OCI-LY7 (cell line): ENCODE measurements around the gene GMPS. TPM values are rescaled to one million over a fixed set of nuclear protein-coding genes. Genes with fewer than 3 reads are reported as not detected.
"Not testable (repeated sequence)": the region's sequence is repeated elsewhere in the genome, so short reads cannot be mapped to it uniquely, and the experiment has no call there.

Experiments used
- BruUV-seq: library from RNA; stranded (reverse); fragments of 400-500 nt; replicated peaks from 2 replicates; lab custom pipeline; 2021; lab: Mats Ljungman, UMichigan
- CTCF ChIA-PET: fragments of 300-600 bp; sonication (Branson Sonifier 250); formaldehyde crosslinking; loops from one replicate; lab custom pipeline; 2022; ENCODE audit warnings: antibody characterized with exemption; ENCODE audit not compliant: unreplicated experiment; lab: Charles Lee
- POLR2A ChIA-PET: fragments of 300-600 bp; sonication (Branson Sonifier 250); formaldehyde crosslinking; loops from one replicate; lab custom pipeline; 2022; ENCODE audit warnings: antibody characterized with exemption; lab: Charles Lee
- DNase-seq: peaks from one replicate; pipeline ENCODE4 v3.0.0-alpha.2; 2015; ENCODE audit warnings: low spot score
- H2AFZ ChIP-seq: fragments of 200-600 bp; sonication (generic), shearing (Covaris generic); 2 replicates; pipeline ENCODE4 v1.6.1; 2014; ENCODE audit warnings: mild to moderate bottlenecking, antibody characterized with exemption, low read length, moderate library complexity
- H3K27ac ChIP-seq: fragments of 200-600 bp; sonication (generic); 2 replicates; pipeline ENCODE4 v1.5.1; 2014; ENCODE audit warnings: mixed run types, low read depth, mild to moderate bottlenecking, moderate library complexity, low read length, inconsistent platforms; ENCODE audit not compliant: poor library complexity, severe bottlenecking
- H3K36me3 ChIP-seq: fragments of 200-600 bp; sonication (generic); 2 replicates; pipeline ENCODE4 v1.6.1; 2014; ENCODE audit warnings: mild to moderate bottlenecking, antibody characterized with exemption, low read length, moderate library complexity, mixed read lengths; ENCODE audit not compliant: insufficient read depth
- H3K4me1 ChIP-seq: fragments of 200-600 bp; sonication (generic); 2 replicates; pipeline ENCODE4 v1.5.1; 2014; ENCODE audit warnings: mild to moderate bottlenecking, low read length; ENCODE audit not compliant: insufficient read depth, poor library complexity, severe bottlenecking
- H3K4me2 ChIP-seq: fragments of 200-600 bp; sonication (generic); 2 replicates; pipeline ENCODE4 v1.6.1; 2014; ENCODE audit warnings: mild to moderate bottlenecking, low read length
- H3K4me3 ChIP-seq: fragments of 200-600 bp; sonication (generic); 2 replicates; pipeline ENCODE4 v1.5.1; 2014; ENCODE audit warnings: mild to moderate bottlenecking, low read depth, low read length; ENCODE audit not compliant: poor library complexity, severe bottlenecking
- H3K79me2 ChIP-seq: fragments of 200-600 bp; sonication (generic); 2 replicates; pipeline ENCODE4 v1.6.1; 2016; ENCODE audit warnings: low read depth, mild to moderate bottlenecking, low read length, moderate library complexity, mixed read lengths; ENCODE audit not compliant: insufficient read depth
- H3K9me2 ChIP-seq: fragments of 200-600 bp; sonication (generic); 2 replicates; pipeline ENCODE4 v1.6.1; 2016; ENCODE audit warnings: mild to moderate bottlenecking, low read length, mixed read lengths; ENCODE audit not compliant: insufficient read depth
- H3K9me3 ChIP-seq: fragments of 200-600 bp; sonication (generic); 2 replicates; pipeline ENCODE4 v1.6.1; 2014; ENCODE audit warnings: mild to moderate bottlenecking, mixed run types, low read length, mixed read lengths
- H4K20me1 ChIP-seq: fragments of 200-600 bp; sonication (generic); 2 replicates; pipeline ENCODE4 v1.6.1; 2014; ENCODE audit warnings: mild to moderate bottlenecking, antibody characterized with exemption, low read length, moderate library complexity, mixed read lengths; ENCODE audit not compliant: insufficient read depth
- EZH2phosphoT487 ChIP-seq: fragments of 200-600 bp; sonication (generic); IDR thresholded peaks from 2 replicates; pipeline ENCODE4 v1.6.1; 2018; ENCODE audit warnings: low read depth, borderline replicate concordance, mild to moderate bottlenecking, mixed run types, antibody characterized with exemption, low read length, moderate library complexity, mixed read lengths
- intact Hi-C: fragments of 100-400 bp; cut with micrococcal nuclease; formaldehyde crosslinking; loops from one replicate; pipeline ENCODE4 v1.10.0; 2022; ENCODE audit not compliant: unreplicated experiment
- total RNA-seq, 2 experiments: library from RNA; depleted of rRNA in 1 of 2; stranded (reverse); fragments of >200 nt in 1 of 2; shearing (Covaris generic) in 1 of 2; gene quantifications; 2 replicates each; pipeline ENCODE4 v1.2.3, GENCODE V29; 2014 to 2022
- TF ChIP-seq, protein P1 (sequence below): fragments of 200-600 bp; sonication (generic); conservative IDR thresholded peaks from 2 replicates; pipeline ENCODE4 v1.5.1; 2014; ENCODE audit warnings: mild to moderate bottlenecking, antibody characterized with exemption, low read length, moderate library complexity, mixed read lengths

GMPS gene
- total RNA-seq, 2 experiments from 2014 or later: 37.6 to 116 TPM

DNA sequence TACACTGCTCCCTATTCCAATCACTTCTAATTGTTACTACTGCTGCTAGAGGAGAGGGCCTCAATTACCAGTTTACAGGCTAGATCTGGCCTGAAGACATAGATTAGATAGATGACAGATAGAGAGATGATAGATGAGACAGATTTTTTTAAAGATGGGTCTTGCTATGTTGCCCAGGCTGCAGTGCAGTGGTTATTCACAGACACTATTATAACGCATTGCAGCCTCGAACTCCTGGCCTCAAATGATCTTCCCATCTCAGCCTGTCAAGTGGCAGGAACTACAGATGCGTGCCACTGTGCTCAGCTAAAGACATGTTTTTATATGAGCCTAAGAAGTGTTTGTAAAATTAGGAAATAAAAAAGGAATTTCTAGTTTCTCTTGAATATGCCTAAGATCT is 22.5 kb upstream of the GMPS start:
- intact Hi-C loops: no loop called here
- POLR2A ChIA-PET: no interaction called here

DNA sequence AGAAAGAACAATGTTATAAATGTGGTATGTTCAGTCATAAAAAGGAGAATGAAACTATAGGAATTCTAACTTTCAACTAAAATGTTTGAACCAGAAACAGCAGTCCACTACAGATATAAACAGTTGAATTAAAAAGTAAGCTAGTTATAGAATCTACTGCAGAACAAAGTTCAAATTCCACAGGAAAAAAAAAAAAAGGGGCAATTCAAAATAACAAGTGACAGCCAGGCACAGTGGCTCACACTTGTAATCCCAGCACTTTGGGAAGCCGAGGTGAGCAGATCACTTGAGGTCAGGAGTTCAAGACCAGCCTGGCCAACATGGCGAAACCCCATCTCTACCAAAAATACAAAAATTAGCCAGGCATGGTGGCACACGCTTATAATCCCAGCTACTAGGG is 21.0 kb upstream of the GMPS start:
- BruUV-seq, H3K9me3 ChIP-seq, H2AFZ ChIP-seq, DNase-seq, intact Hi-C loops, CTCF ChIA-PET, H3K27ac ChIP-seq, H3K4me3 ChIP-seq, H3K9me2 ChIP-seq: not testable (repeated sequence)
- Histone ChIP-seq H3K4me1 (peaks cover 17% of the 10 kb centered on the region), H3K36me3 (peaks cover 32% of the 10 kb centered on the region; the same call in 1 of the 2 replicates), H3K79me2 (peaks cover 83% of the 10 kb centered on the region), H3K4me2 (0 out of 2 replicates have a peak overlapping the region, but pooled peaks have one; percentile 5), H4K20me1 (peaks cover 18% of the 10 kb centered on the region)
- POLR2A ChIA-PET: interaction anchor here (0.7 to 1.2 kb wide), 4 partner anchors 9 to 965 kb away, joined by 3 to 5 read pairs (median 4); no protein-coding TSS in a partner anchor

More for the DNA sequence above, 22.5 kb upstream of the GMPS start:
- Histone ChIP-seq H3K4me3 (no peak overlapping the region), H3K27ac (no peak overlapping the region), H3K4me2 (no peak overlapping the region), H4K20me1 (peaks cover 12% of the 10 kb centered on the region), H2AFZ (no peak overlapping the region), H3K36me3 (peaks cover 32% of the 10 kb centered on the region; the same call in 1 of the 2 replicates), H3K4me1 (peaks cover 17% of the 10 kb centered on the region), H3K9me3 (no peaks in the 10 kb centered on the region), H3K9me2 (no peaks in the 10 kb centered on the region), H3K79me2 (peaks cover 84% of the 10 kb centered on the region)
- no peak for DNase-seq
- CTCF ChIA-PET: no interaction called here
- BruUV-seq: no TSS peak
- TF ChIP-seq, protein P1, sequence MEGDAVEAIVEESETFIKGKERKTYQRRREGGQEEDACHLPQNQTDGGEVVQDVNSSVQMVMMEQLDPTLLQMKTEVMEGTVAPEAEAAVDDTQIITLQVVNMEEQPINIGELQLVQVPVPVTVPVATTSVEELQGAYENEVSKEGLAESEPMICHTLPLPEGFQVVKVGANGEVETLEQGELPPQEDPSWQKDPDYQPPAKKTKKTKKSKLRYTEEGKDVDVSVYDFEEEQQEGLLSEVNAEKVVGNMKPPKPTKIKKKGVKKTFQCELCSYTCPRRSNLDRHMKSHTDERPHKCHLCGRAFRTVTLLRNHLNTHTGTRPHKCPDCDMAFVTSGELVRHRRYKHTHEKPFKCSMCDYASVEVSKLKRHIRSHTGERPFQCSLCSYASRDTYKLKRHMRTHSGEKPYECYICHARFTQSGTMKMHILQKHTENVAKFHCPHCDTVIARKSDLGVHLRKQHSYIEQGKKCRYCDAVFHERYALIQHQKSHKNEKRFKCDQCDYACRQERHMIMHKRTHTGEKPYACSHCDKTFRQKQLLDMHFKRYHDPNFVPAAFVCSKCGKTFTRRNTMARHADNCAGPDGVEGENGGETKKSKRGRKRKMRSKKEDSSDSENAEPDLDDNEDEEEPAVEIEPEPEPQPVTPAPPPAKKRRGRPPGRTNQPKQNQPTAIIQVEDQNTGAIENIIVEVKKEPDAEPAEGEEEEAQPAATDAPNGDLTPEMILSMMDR: no peak
- TF ChIP-seq EZH2phosphoT487: no peak

DNA sequence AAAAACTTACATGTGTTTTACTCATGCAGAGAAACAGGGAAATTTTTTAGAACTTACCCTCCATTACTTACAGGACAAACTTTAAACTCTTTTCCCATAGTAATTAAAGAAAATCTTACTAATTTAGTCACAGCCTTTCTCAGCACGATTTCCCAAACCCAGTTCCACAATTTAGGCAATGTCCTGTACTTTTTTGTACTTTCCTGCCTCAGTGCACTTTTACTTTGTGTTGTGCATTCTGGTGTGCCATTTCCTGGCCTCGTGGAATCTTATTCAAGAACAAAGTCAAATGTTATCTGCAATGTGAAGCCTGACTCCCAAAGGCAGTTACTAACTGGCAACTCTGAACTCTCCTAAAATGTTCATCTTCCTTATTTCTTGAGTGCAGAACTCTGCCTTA is 18.1 kb upstream of the GMPS start:
- Histone ChIP-seq H3K4me1 (peaks cover 24% of the 10 kb centered on the region), H4K20me1 (peaks cover 18% of the 10 kb centered on the region; the same call in 1 of the 2 replicates), H2AFZ (no peak overlapping the region), H3K4me2 (peak overlapping the region; percentile 99), H3K9me2 (no peaks in the 10 kb centered on the region), H3K4me3 (peak overlapping the region; percentile 98), H3K27ac (no peak overlapping the region), H3K9me3 (no peaks in the 10 kb centered on the region), H3K79me2 (peaks cover 60% of the 10 kb centered on the region), H3K36me3 (peaks cover 28% of the 10 kb centered on the region; the same call in 1 of the 2 replicates)
- BruUV-seq: no TSS peak
- intact Hi-C loops: loop anchor here (10.0 kb wide), 3 partner anchors 822 to 1528 kb away; partner anchors contain the start of genes DHX36 and TIPARP
- POLR2A ChIA-PET: interaction anchor here (1.2 to 2.2 kb wide), 3 partner anchors 11 to 27 kb away, joined by 7 to 16 read pairs (median 10); no protein-coding TSS in a partner anchor
- CTCF ChIA-PET: no interaction called here
- TF ChIP-seq EZH2phosphoT487: no peak
- TF ChIP-seq, protein P1: no peak
- DNase-seq: no peak
